Measurements from ENCODE around the gene PPOX. TPM values are rescaled to one million over a fixed set of nuclear protein-coding genes. Genes with fewer than 3 reads are reported as not detected.

PPOX gene
- total RNA-seq, result 10 to 100 TPM; 15.2 to 18.7 TPM
- polyA plus RNA-seq (ENCODE audit: insufficient read length in 6 of 6), result 10 to 100 TPM; 41.9 to 53.0 (median 49.3) TPM
- long read RNA-seq, donor 1, partial matches to known transcripts, result 22 of 33 reads
- long read RNA-seq, donor 1, other reads (novel, unspliced or antisense), result 0 of 33 reads
- long read RNA-seq, donor 2, partial matches to known transcripts, result 7 of 13 reads
- long read RNA-seq, donor 2, other reads (novel, unspliced or antisense), result 0 of 13 reads
- long read RNA-seq, donor 3, partial matches to known transcripts, result 17 of 21 reads
- long read RNA-seq, donor 3, other reads (novel, unspliced or antisense), result 0 of 21 reads
- long read RNA-seq, donor 4, transcript PPOX-202 (13 exons, 1,740 nt), result major isoform, 5 of 12 reads
- long read RNA-seq, donor 4, partial matches to known transcripts, result 3 of 12 reads
- long read RNA-seq, donor 4, other reads (novel, unspliced or antisense), result 4 of 12 reads
- long read RNA-seq, donor 5, transcript PPOX-202 (13 exons, 1,740 nt), result major isoform, 6 of 34 reads
- long read RNA-seq, donor 5, partial matches to known transcripts, result 23 of 34 reads
- long read RNA-seq, donor 5, other reads (novel, unspliced or antisense), result 0 of 34 reads
- long read RNA-seq, donor 6, transcript PPOX-202 (13 exons, 1,740 nt), result major isoform, 10 of 32 reads
- long read RNA-seq, donor 6, partial matches to known transcripts, result 20 of 32 reads
- long read RNA-seq, donor 6, other reads (novel, unspliced or antisense), result 0 of 32 reads
- long read RNA-seq, donor 7, partial matches to known transcripts, result 21 of 38 reads
- long read RNA-seq, donor 7, other reads (novel, unspliced or antisense), result 13 of 38 reads
- long read RNA-seq, donor 8, partial matches to known transcripts, result 44 of 48 reads
- long read RNA-seq, donor 8, other reads (novel, unspliced or antisense), result 0 of 48 reads
- long read RNA-seq, donor 9, result 0 reads
- long read RNA-seq, donor 10, transcript PPOX-202 (13 exons, 1,740 nt), result major isoform, 12 of 26 reads
- long read RNA-seq, donor 10, partial matches to known transcripts, result 1 of 26 reads
- long read RNA-seq, donor 10, other reads (novel, unspliced or antisense), result 13 of 26 reads
- long read RNA-seq, donor 11, partial matches to known transcripts, result 43 of 57 reads
- long read RNA-seq, donor 11, other reads (novel, unspliced or antisense), result 6 of 57 reads
- long read RNA-seq, donor 12, partial matches to known transcripts, result 32 of 36 reads
- long read RNA-seq, donor 12, other reads (novel, unspliced or antisense), result 0 of 36 reads

DNA sequence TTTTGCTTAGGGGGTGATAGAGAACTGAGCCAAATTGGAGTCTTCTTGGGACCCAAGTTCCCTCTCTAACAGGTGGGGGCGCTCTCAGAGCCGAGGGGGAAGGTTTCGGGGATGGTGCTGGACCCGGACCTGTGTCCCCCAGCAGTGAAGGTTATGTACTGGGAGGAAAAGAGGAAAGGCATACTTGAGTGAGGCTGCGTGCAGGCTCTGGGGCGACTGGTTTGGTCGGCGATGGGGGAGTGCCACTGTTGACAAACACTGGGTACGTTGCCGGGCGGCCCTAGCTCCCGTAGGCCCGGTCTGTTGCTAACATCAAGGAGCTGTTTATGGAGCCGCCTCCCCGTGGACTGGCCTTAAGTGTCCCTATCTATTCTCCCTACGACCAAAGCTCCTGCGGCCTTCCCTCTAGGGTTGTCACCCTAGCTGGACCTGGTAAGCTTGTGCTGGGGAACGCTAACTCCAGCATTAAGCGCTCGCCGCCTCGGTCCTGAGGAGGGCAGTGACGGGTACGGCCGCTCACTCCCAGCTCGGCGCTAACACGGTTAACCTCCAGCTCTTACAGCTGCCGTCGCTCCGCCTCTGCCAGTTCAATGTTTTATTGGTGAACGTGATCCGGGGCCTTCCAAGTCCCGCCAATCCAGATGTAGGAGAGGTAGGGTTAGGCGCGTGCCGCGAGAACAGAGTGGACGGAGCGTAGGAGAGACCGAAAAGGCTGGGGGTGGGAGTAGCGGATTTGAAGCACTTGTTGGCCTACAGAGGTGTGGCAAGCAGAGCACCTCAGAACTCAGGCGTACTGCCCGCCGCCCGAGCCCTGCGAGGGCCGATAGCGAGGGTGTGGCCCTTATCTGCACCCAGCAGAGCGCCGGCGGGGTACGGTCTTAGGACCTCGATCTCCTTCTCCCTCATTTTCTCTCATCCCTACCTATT is at the start of gene PPOX:
Gene PPOX (plus strand): TSS at position 685 of the 927 bp plus-strand sequence. CDS start 422 bp downstream, outside the sequence.
- no peaks in the 10 kb centered on the region for H3K9me3 ChIP-seq
- peak; percentile 95 for ATAC-seq
- no peaks in the 10 kb centered on the region for H3K27me3 ChIP-seq
- peak within 1 kb of the TSS; percentile 62 to 73 for H3K4me3 ChIP-seq
- peaks cover 0 to 58% of the 10 kb centered on the region in 2 donors for H3K36me3 ChIP-seq
- H3K27ac ChIP-seq, result peak within 1 kb of the TSS; percentile 88 to 96
- peak; percentile 96 to 98 (median 96) for DNase-seq
- TF ChIP-seq, protein P1, sequence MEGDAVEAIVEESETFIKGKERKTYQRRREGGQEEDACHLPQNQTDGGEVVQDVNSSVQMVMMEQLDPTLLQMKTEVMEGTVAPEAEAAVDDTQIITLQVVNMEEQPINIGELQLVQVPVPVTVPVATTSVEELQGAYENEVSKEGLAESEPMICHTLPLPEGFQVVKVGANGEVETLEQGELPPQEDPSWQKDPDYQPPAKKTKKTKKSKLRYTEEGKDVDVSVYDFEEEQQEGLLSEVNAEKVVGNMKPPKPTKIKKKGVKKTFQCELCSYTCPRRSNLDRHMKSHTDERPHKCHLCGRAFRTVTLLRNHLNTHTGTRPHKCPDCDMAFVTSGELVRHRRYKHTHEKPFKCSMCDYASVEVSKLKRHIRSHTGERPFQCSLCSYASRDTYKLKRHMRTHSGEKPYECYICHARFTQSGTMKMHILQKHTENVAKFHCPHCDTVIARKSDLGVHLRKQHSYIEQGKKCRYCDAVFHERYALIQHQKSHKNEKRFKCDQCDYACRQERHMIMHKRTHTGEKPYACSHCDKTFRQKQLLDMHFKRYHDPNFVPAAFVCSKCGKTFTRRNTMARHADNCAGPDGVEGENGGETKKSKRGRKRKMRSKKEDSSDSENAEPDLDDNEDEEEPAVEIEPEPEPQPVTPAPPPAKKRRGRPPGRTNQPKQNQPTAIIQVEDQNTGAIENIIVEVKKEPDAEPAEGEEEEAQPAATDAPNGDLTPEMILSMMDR (IDR thresholded peaks at IDR 0.05), result peak in 1 of 2 donors; percentile 35
- intact Hi-C loops (cut with DNase I), result no loop called here
- peaks cover 4 to 32% of the 10 kb centered on the region in 2 donors for H3K4me1 ChIP-seq

- intact Hi-C loops (cut with DNase I), result no loop called here
- H3K27me3 ChIP-seq, result no peaks in the 10 kb centered on the region
- DNase-seq (peak; percentile 88 to 96 (median 90)), ATAC-seq (peak; percentile 94)
- H3K27ac ChIP-seq, result peak within 1 kb of the TSS; percentile 90 to 91
- H3K9me3 ChIP-seq, result no peaks in the 10 kb centered on the region
- TF ChIP-seq, protein P1 (IDR thresholded peaks at IDR 0.05), result no peak
- H3K36me3 ChIP-seq, result peaks cover 0 to 33% of the 10 kb centered on the region in 2 donors
- H3K4me1 ChIP-seq, result peaks cover 26 to 90% of the 10 kb centered on the region in 2 donors
- H3K4me3 ChIP-seq, result peak within 1 kb of the TSS; percentile 92 to 98
These were observed 48.3 kb upstream of the PPOX start, which contains the start of the genes NIT1 and PFDN2 for GRCh38 chr1:161117759-161118581. TSS of gene NIT1 (plus strand) at chr1:161118105. CDS start at chr1:161118177, 72 bp downstream. TSS of gene PFDN2 (minus strand) at chr1:161118037. CDS start at chr1:161118026, 11 bp downstream.

DNA sequence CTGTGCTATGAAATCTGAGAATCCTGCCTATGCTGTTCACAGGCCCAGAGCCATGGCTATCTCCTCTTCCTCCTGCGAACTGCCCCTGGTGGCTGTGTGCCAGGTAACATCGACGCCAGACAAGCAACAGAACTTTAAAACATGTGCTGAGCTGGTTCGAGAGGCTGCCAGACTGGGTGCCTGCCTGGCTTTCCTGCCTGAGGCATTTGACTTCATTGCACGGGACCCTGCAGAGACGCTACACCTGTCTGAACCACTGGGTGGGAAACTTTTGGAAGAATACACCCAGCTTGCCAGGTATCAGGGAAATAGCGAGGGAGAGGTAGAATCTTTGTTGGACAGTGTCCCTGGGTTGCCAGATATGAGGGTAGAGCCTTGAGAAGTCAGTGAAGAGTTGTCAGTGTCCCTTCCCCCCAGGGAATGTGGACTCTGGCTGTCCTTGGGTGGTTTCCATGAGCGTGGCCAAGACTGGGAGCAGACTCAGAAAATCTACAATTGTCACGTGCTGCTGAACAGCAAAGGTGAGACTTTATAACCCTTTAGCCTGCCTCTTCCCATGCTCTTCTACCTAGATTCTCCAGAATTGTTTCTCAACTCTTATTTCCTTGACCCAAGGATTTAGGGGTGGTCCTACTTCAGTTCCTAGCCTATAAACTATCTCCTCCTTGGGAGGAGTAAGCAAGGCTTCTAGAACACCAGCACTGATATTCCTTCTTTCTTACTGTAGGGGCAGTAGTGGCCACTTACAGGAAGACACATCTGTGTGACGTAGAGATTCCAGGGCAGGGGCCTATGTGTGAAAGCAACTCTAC is 46.9 kb upstream of the PPOX start:
- ATAC-seq (peak; percentile 9), DNase-seq (peak in 1 of 4 donors; percentile 59)
- TF ChIP-seq, protein P1 (IDR thresholded peaks at IDR 0.05), result peak; percentile 16 to 17
- Histone ChIP-seq H3K4me1 (peaks cover 26 to 80% of the 10 kb centered on the region in 2 donors), H3K4me3 (peak overlapping the region; percentile 92 to 98), H3K27ac (peak overlapping the region; percentile 8 to 90), H3K9me3 (no peaks in the 10 kb centered on the region), H3K36me3 (peaks cover 5 to 46% of the 10 kb centered on the region in 2 donors), H3K27me3 (no peaks in the 10 kb centered on the region)
- intact Hi-C loops (cut with DNase I), result no loop called here

Measured in left lung (tissue), 14 donors.